DMS114 treated with DMSO at 0.1 percent for 48 hours (cell line): Measurements from ENCODE around the gene AQP11.
"Not testable (repeated sequence)": the region's sequence is repeated elsewhere in the genome, so short reads cannot be mapped to it uniquely, and the experiment has no call there.

Experiments
- DNase-seq: peaks from one replicate; lab custom pipeline; 2025; ENCODE audit not compliant: unreplicated experiment; lab: John Stamatoyannopoulos, UW

The AQP11 gene

GRCh38 chr11:77589521-77590193 lies at the start of gene AQP11:
Gene AQP11 (plus strand): TSS chr11:77589953. CDS start chr11:77589993, 40 bp downstream.
- peak; percentile 69 for DNase-seq

- no peak for DNase-seq
Measured at GRCh38 chr11:77542296-77542695, 47.5 kb upstream of the AQP11 start.

GRCh38 chr11:77547047-77547836 lies 42.5 kb upstream of the AQP11 start:
- DNase-seq = no peak

- peak; percentile 40 for DNase-seq
Measured at GRCh38 chr11:77547863-77548551, 41.7 kb upstream of the AQP11 start.

GRCh38 chr11:77548552-77549445 lies 41.0 kb upstream of the AQP11 start:
- DNase-seq = no peak

- not testable (repeated sequence) for DNase-seq
Measured at GRCh38 chr11:77551426-77551825, 38.3 kb upstream of the AQP11 start.

- DNase-seq = peak; percentile 13
Measured at GRCh38 chr11:77557553-77557952, 32.2 kb upstream of the AQP11 start.

GRCh38 chr11:77558380-77558779 lies 31.4 kb upstream of the AQP11 start:
- no peak for DNase-seq

- no peak for DNase-seq
Measured at GRCh38 chr11:77559686-77560401, 29.9 kb upstream of the AQP11 start.

- DNase-seq = no peak
Measured at GRCh38 chr11:77560605-77561004, 29.1 kb upstream of the AQP11 start.

- no peak for DNase-seq
Measured at GRCh38 chr11:77561257-77561656, 28.5 kb upstream of the AQP11 start.

- no peak for DNase-seq
Measured at GRCh38 chr11:77568306-77568705, 21.4 kb upstream of the AQP11 start.

- DNase-seq = no peak
Measured at GRCh38 chr11:77568916-77569675, 20.7 kb upstream of the AQP11 start.

- DNase-seq = no peak
Measured at GRCh38 chr11:77569676-77570070, 20.1 kb upstream of the AQP11 start.

- not testable (repeated sequence) for DNase-seq
Measured at GRCh38 chr11:77570896-77571295, 18.9 kb upstream of the AQP11 start.

GRCh38 chr11:77575428-77575827 lies 14.3 kb upstream of the AQP11 start:
- DNase-seq = not testable (repeated sequence)

GRCh38 chr11:77580712-77581337 lies 8.9 kb upstream of the AQP11 start:
- peak; percentile 12 for DNase-seq

- DNase-seq = no peak
Measured at GRCh38 chr11:77589181-77589520, 602 bp upstream of the AQP11 start.

GRCh38 chr11:77590194-77590782 lies 535 bp downstream of the AQP11 start:
- peak; percentile 13 for DNase-seq
